Right lobe of liver (tissue), 6 donors: ENCODE results near the gene BEAN1. TPM values are rescaled to one million over a fixed set of nuclear protein-coding genes. Genes with fewer than 3 reads are reported as not detected.

ENCODE experiments used
- ATAC-seq, 4 donors: fragments of 200-7000 bp; cut with Tn5 transposase; one replicate each; pipeline ENCODE4 v1.9.1; 2020; ENCODE audit warnings: mild to moderate bottlenecking in 4 of 4, moderate library complexity in 4 of 4
- DNase-seq, 3 donors: peaks; one replicate each; pipeline ENCODE4 v3.0.0-alpha.2; 2020
- H3K27ac ChIP-seq, 3 donors: fragments of 200-600 bp; one replicate each; pipeline ENCODE4 v1.8.0; 2022
- H3K27me3 ChIP-seq, 2 donors: fragments of 200-600 bp; one replicate each; pipeline ENCODE4 v1.8.0; 2022
- H3K36me3 ChIP-seq, 4 donors: fragments of 200-600 bp; sonication (generic) in 1 of 4; one replicate each; pipeline versions ENCODE4 v1.5.1 to v1.8.0; 2017 to 2022; ENCODE audit warnings: control low read depth in 1 of 4
- H3K4me1 ChIP-seq, 4 donors: fragments of 200-600 bp; sonication (generic) in 1 of 4; one replicate each; pipeline versions ENCODE4 v1.5.1 to v1.8.0; 2017 to 2022; ENCODE audit warnings: control low read depth in 1 of 4
- H3K4me3 ChIP-seq, 3 donors: fragments of 200-600 bp; one replicate each; pipeline ENCODE4 v1.8.0; 2022
- H3K9me3 ChIP-seq, 4 donors: fragments of 200-600 bp; sonication (generic) in 1 of 4; one replicate each; pipeline versions ENCODE4 v1.5.1 to v1.8.0; 2017 to 2022; ENCODE audit warnings: control low read depth in 1 of 4
- CTCF ChIP-seq, 4 donors: fragments of 200-600 bp in 3 of 4; fragments of 450-650 bp in 1 of 4; IDR thresholded peaks; one replicate each; pipeline versions ENCODE4 v1.5.1 to v1.8.0; 2016 to 2022; ENCODE audit warnings: antibody characterized with exemption in 4 of 4, mild to moderate bottlenecking in 2 of 4
- POLR2A ChIP-seq: fragments of 450-650 bp; IDR thresholded peaks from one replicate; pipeline ENCODE4 v1.6.1; 2017; ENCODE audit warnings: antibody characterized with exemption, mild to moderate bottlenecking
- WGBS: methylation state at CpG from one replicate; pipeline ENCODE4 v1.1.6; 2018; ENCODE audit warnings: low coverage, low lambda C conversion rate; ENCODE audit not compliant: insufficient coverage; ENCODE audit errors: missing lambda C conversion rate; 5-methylcytosine and 5-hydroxymethylcytosine counted together
- intact Hi-C, 2 donors: fragments of 100-400 bp; cut with DNase I; formaldehyde crosslinking; loops; one replicate each; pipeline versions ENCODE4 v1.11.2 to v1.14.1; 2022
- total RNA-seq, 6 experiments: library from RNA; depleted of rRNA in 2 of 6; stranded (reverse); fragments of >200 nt in 2 of 6; fragmentation: NEBNext Ultra II Directional in 3 of 6; extraction: Animal tissue kit (Norgen Biotek cat#: 25700) in 3 of 6; gene quantifications; one replicate each; pipeline versions ENCODE4 v1.1.0 to v1.2.4, GENCODE V29; 2016 to 2023
- donor health status: DM: no; HTN: yes; CAD: no.
- donor health status: DM: no; HTN: no; CAD: no.
- donor health status: DM: no; HTN: no; CAD: no.
- donor health status: DM: no; HTN: yes; CAD: no.
- donor health status: DM: no; HTN: yes; CAD: no.

The BEAN1 gene
- total RNA-seq, 6 experiments from 2014 or later, result 0.09 to 0.26 (median 0.10) TPM; not detected in 3

- H3K4me3 ChIP-seq, result no peak overlapping the region
- peaks cover 0 to 14% of the 10 kb centered on the region in 2 donors for H3K27me3 ChIP-seq
- intact Hi-C loops, result loop anchor here in 1 of 2 donors (10.0 kb wide), 1 partner anchor 179 kb away; the partner anchor contains the start of gene CMTM3
- no peak for TF ChIP-seq POLR2A
- H3K36me3 ChIP-seq, result no peaks in the 10 kb centered on the region
- 41% methylated on average over 5 of the region's 8 CpGs for WGBS
- DNase-seq (no peak), ATAC-seq (no peak)
- no peak overlapping the region for H3K27ac ChIP-seq
- no peaks in the 10 kb centered on the region for H3K9me3 ChIP-seq
- H3K4me1 ChIP-seq, result peaks cover 0 to 3% (median 0%) of the 10 kb centered on the region in 4 donors
Measured at GRCh38 chr16:66425651-66426050, 1.4 kb upstream of the BEAN1 start.

- peaks cover 0 to 3% (median 0%) of the 10 kb centered on the region in 4 donors for H3K4me1 ChIP-seq
- DNase-seq, result no peak
- H3K27me3 ChIP-seq, result peaks cover 0 to 14% of the 10 kb centered on the region in 2 donors
- TF ChIP-seq POLR2A (no peak), CTCF (IDR thresholded peaks at IDR 0.05) (no peak)
- intact Hi-C loops, result loop anchor here in 1 of 2 donors (10.0 kb wide), 1 partner anchor 178 kb away; the partner anchor contains the start of gene CMTM3
- H3K4me3 ChIP-seq, result no peak overlapping the region
- WGBS, result 9% methylated on average over 14 of the region's 56 CpGs
- H3K9me3 ChIP-seq, result no peaks in the 10 kb centered on the region
- no peaks in the 10 kb centered on the region for H3K36me3 ChIP-seq
- H3K27ac ChIP-seq, result no peak overlapping the region
- peak; percentile 13 to 28 (median 20) for ATAC-seq
Measured at GRCh38 chr16:66426112-66427035, 721 bp upstream of the BEAN1 start.

- Histone ChIP-seq H3K36me3 (no peaks in the 10 kb centered on the region), H3K4me3 (peak overlapping the region in 2 of 3 donors; percentile 20 to 35), H3K27ac (no peak overlapping the region), H3K9me3 (no peaks in the 10 kb centered on the region), H3K4me1 (peaks cover 0 to 3% (median 0%) of the 10 kb centered on the region in 4 donors), H3K27me3 (peaks cover 0 to 14% of the 10 kb centered on the region in 2 donors)
- WGBS, result 10% methylated on average over 10 of the region's 40 CpGs
- peak; percentile 36 to 42 (median 36) for ATAC-seq
- TF ChIP-seq POLR2A (no peak), CTCF (IDR thresholded peaks at IDR 0.05) (no peak)
- intact Hi-C loops, result loop anchor here in 1 of 2 donors (10.0 kb wide), 1 partner anchor 177 kb away; the partner anchor contains the start of gene CMTM3
- no peak for DNase-seq
Measured at GRCh38 chr16:66427871-66428681, 981 bp downstream of the BEAN1 start.

GRCh38 chr16:66428682-66429251 is 1.7 kb downstream of the BEAN1 start:
- no peak for DNase-seq
- ATAC-seq, result no peak
- Histone ChIP-seq H3K4me1 (peaks cover 0 to 3% (median 0%) of the 10 kb centered on the region in 4 donors), H3K4me3 (no peak overlapping the region), H3K36me3 (no peaks in the 10 kb centered on the region), H3K27ac (no peak overlapping the region), H3K27me3 (peaks cover 0 to 14% of the 10 kb centered on the region in 2 donors), H3K9me3 (no peaks in the 10 kb centered on the region)
- no peak for TF ChIP-seq POLR2A
- TF ChIP-seq CTCF (IDR thresholded peaks at IDR 0.05), result no peak
- WGBS, result 19% methylated on average over 8 of the region's 11 CpGs
- intact Hi-C loops, result loop anchor here in 1 of 2 donors (10.0 kb wide), 1 partner anchor 176 kb away; the partner anchor contains the start of gene CMTM3
